ENCODE data around the gene COA5. TPM values are rescaled to one million over a fixed set of nuclear protein-coding genes. Genes with fewer than 3 reads are reported as not detected.

The COA5 gene
- total and polyA plus RNA-seq, 10 donors = 24.4 to 69.7 (median 40.1) TPM

DNA sequence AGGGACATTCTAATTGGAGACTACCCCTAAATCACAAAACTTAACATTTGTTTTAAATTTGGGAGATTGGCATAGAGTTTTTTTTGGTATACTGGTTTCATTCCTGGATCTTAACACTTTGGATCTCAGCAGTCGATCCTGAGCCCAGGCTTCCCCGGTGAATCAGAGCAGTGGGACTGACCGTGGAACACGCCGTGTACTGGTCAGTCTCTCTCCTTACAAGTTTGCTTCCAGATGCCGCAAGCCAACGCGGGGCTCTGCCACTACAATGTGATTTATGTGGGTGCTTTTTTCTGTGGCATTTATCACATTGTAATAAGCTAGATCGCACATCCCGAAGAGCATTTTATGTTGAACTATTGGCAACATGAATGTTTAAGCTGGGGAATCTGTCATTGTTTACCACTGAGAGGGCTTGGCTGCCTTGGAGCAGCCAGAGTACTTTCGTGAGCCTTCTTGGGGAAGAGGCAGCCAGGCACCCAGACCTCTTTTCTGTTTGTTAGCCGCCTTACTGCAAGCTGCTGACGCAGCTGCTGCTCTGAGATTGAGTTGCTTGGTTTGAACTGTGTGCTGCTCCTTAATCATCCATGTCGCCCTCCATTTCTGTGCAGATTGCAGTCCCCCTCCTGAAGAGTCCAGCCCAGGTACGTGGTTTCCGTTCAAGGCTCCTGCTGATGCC lies 49.3 kb downstream of the COA5 start:
- Histone ChIP-seq H3K9me3 (no peaks in the 10 kb centered on the region), H3K4me3 (no peak overlapping the region), H3K27me3 (replicated peaks in 1 of 7) (no peaks in the 10 kb centered on the region), H3K4me1 (peaks cover 0 to 28% (median 5%) of the 10 kb centered on the region in 6 donors), H3K36me3 (peaks cover 0 to 99% (median 58%) of the 10 kb centered on the region in 6 donors), H3K27ac (peak overlapping the region in 1 of 8 donors; percentile 5)
- 90 to 97% (median 95%) methylated on average over 16 of the region's 16 CpGs for WGBS, 5 donors
- DNase-seq = peak; percentile 24
- intact Hi-C loops (cut with DNase I; ENCODE audit: low total_unique reads) = no loop called here
- TF ChIP-seq POLR2A (IDR thresholded peaks at IDR 0.05) (no peak), POLR2AphosphoS5 (IDR thresholded peaks at IDR 0.05) (no peak), CTCF (IDR thresholded peaks at IDR 0.05 in 8 of 11, conservative IDR thresholded peaks at IDR 0.05 in 3 of 11) (no peak)

GRCh38 chr2:98556344-98557033 lies 51.8 kb downstream of the COA5 start:
- Histone ChIP-seq H3K36me3 (peaks cover 0 to 99% (median 60%) of the 10 kb centered on the region in 6 donors), H3K27me3 (replicated peaks in 1 of 7) (no peaks in the 10 kb centered on the region), H3K27ac (peak overlapping the region in 2 of 8 donors; percentile 6 to 37), H3K4me3 (no peak overlapping the region), H3K9me3 (no peaks in the 10 kb centered on the region), H3K4me1 (peaks cover 0 to 28% (median 5%) of the 10 kb centered on the region in 6 donors)
- intact Hi-C loops (cut with DNase I; ENCODE audit: low total_unique reads) = no loop called here
- no peak for TF ChIP-seq POLR2A (IDR thresholded peaks at IDR 0.05)
- TF ChIP-seq CTCF (IDR thresholded peaks at IDR 0.05 in 8 of 11, conservative IDR thresholded peaks at IDR 0.05 in 3 of 11) = no peak
- no peak for TF ChIP-seq POLR2AphosphoS5 (IDR thresholded peaks at IDR 0.05)
- WGBS, 5 donors = 57 to 73% (median 67%) methylated on average over 5 of the region's 5 CpGs
- DNase-seq = peak; percentile 41

- Histone ChIP-seq H3K4me3 (no peak overlapping the region), H3K4me1 (peaks cover 0 to 33% (median 5%) of the 10 kb centered on the region in 6 donors), H3K36me3 (peaks cover 0 to 99% (median 59%) of the 10 kb centered on the region in 6 donors), H3K27me3 (replicated peaks in 1 of 7) (no peaks in the 10 kb centered on the region), H3K27ac (peak overlapping the region in 2 of 8 donors; percentile 6 to 37), H3K9me3 (no peaks in the 10 kb centered on the region)
- intact Hi-C loops (cut with DNase I; ENCODE audit: low total_unique reads) = no loop called here
- TF ChIP-seq POLR2AphosphoS5 (IDR thresholded peaks at IDR 0.05) (peak in 1 of 3 donors; percentile 47), POLR2A (IDR thresholded peaks at IDR 0.05) (no peak)
- peak; percentile 59 for DNase-seq
- WGBS, 5 donors = 93 to 97% (median 97%) methylated on average over 7 to 8 of the region's 8 CpGs
Measured at GRCh38 chr2:98555696-98556095, 52.6 kb downstream of the COA5 start.

DNA sequence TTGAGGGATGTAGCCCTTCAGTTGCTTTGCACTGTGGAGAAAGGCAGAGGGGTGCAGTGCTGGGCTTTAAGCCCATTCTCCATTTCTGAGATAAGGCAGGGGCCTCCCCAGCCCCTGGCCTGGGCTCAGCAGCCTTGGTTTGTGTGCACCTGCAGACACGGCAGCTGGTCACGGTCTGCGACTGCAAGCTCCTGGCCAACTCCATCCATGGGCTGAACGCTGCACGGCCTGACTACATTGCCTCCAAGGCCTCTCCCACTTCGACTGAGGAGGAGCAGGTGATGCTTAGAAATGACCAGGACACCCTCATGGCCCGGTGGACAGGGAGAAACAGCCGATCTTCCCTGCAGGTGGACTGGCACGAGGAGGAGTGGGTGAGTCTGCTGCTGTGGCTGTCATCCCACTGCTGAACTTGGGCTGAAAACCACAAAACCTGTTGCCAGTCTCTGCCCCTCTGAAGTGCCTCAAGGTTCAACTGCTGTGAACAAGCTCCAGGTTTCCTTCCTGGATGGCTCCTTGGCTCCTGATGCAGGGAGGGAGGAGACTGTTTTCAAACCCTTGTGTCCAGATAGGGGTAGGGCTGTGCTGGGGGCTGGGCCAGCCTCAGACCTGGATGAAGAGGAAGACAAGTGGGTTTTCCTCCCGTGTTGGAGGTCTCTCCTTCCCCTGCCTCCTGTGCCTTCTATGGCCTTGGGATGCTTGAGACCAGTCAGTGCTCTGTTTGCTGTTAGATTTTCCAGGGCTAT lies 54.0 kb downstream of the COA5 start:
- no peaks in the 10 kb centered on the region for H3K27me3 ChIP-seq (replicated peaks in 1 of 7)
- peak; percentile 66 for DNase-seq
- H3K36me3 ChIP-seq = peaks cover 0 to 99% (median 54%) of the 10 kb centered on the region in 6 donors
- WGBS, 5 donors = 60 to 83% (median 81%) methylated on average over 6 to 10 of the region's 10 CpGs
- H3K9me3 ChIP-seq = no peaks in the 10 kb centered on the region
- no peak overlapping the region for H3K4me3 ChIP-seq
- intact Hi-C loops (cut with DNase I; ENCODE audit: low total_unique reads) = no loop called here
- no peak overlapping the region for H3K27ac ChIP-seq
- peaks cover 0 to 40% (median 9%) of the 10 kb centered on the region in 6 donors for H3K4me1 ChIP-seq
- TF ChIP-seq POLR2AphosphoS5 (IDR thresholded peaks at IDR 0.05) (peak in 1 of 3 donors; percentile 33), CTCF (IDR thresholded peaks at IDR 0.05 in 8 of 11, conservative IDR thresholded peaks at IDR 0.05 in 3 of 11) (no peak), POLR2A (IDR thresholded peaks at IDR 0.05) (no peak)
